Measurements from ENCODE around the gene RBM20. TPM values are rescaled to one million over a fixed set of nuclear protein-coding genes. Genes with fewer than 3 reads are reported as not detected.
"Not testable (repeated sequence)": the region's sequence is repeated elsewhere in the genome, so short reads cannot be mapped to it uniquely, and the experiment has no call there.

RBM20 gene
- total and polyA plus RNA-seq, 12 donors, result 0.07 to 2.3 (median 0.28) TPM; not detected in 2

GRCh38 chr10:110619514-110620397 lies 24.4 kb upstream of the RBM20 start:
- Histone ChIP-seq H3K4me3 (no peak overlapping the region), H3K27ac (no peak overlapping the region), H3K4me1 (replicated peaks in 1 of 2) (no peaks in the 10 kb centered on the region), H3K9me3 (replicated peaks in 1 of 3) (no peaks in the 10 kb centered on the region), H3K36me3 (replicated peaks in 1 of 2) (no peaks in the 10 kb centered on the region), H3K27me3 (no peaks in the 10 kb centered on the region)
- TF ChIP-seq POLR2A (IDR thresholded peaks at IDR 0.05), result no peak
- TF ChIP-seq CTCF (IDR thresholded peaks at IDR 0.05), result no peak
- intact Hi-C loops (cut with DNase I), result loop anchor here in 1 of 2 donors (10.0 kb wide), 1 partner anchor 55 kb away; no protein-coding TSS in a partner anchor
- DNase-seq, result no peak
- WGBS, 4 donors, result 71 to 83% (median 77%) methylated on average over 3 of the region's 3 CpGs

GRCh38 chr10:110620398-110620719 lies 23.8 kb upstream of the RBM20 start:
- WGBS, 4 donors, result 91 to 100% (median 96%) methylated on average over 2 of the region's 2 CpGs
- intact Hi-C loops (cut with DNase I), result no loop called here
- Histone ChIP-seq H3K36me3 (replicated peaks in 1 of 2) (no peaks in the 10 kb centered on the region), H3K27me3 (no peaks in the 10 kb centered on the region), H3K4me3 (no peak overlapping the region), H3K27ac (no peak overlapping the region), H3K4me1 (replicated peaks in 1 of 2) (no peaks in the 10 kb centered on the region), H3K9me3 (replicated peaks in 1 of 3) (no peaks in the 10 kb centered on the region)
- DNase-seq, result no peak
- TF ChIP-seq CTCF (IDR thresholded peaks at IDR 0.05) (no peak), POLR2A (IDR thresholded peaks at IDR 0.05) (no peak)

- H3K4me3 ChIP-seq; H3K9me3 ChIP-seq (replicated peaks in 1 of 3); H3K4me1 ChIP-seq (replicated peaks in 1 of 2); DNase-seq; H3K36me3 ChIP-seq (replicated peaks in 1 of 2); H3K27me3 ChIP-seq; H3K27ac ChIP-seq; intact Hi-C loops (cut with DNase I): not testable (repeated sequence)
- 73 to 88% (median 84%) methylated on average over 4 of the region's 4 CpGs for WGBS, 4 donors
These were observed 20.8 kb upstream of the RBM20 start for GRCh38 chr10:110623316-110623715.

GRCh38 chr10:110625356-110625894 lies 18.7 kb upstream of the RBM20 start:
- Histone ChIP-seq H3K27ac (no peak overlapping the region), H3K36me3 (replicated peaks in 1 of 2) (no peaks in the 10 kb centered on the region), H3K4me1 (replicated peaks in 1 of 2) (no peaks in the 10 kb centered on the region), H3K27me3 (no peaks in the 10 kb centered on the region), H3K4me3 (no peak overlapping the region), H3K9me3 (replicated peaks in 1 of 3) (no peaks in the 10 kb centered on the region)
- DNase-seq, result no peak
- 87 to 92% (median 88%) methylated on average over 6 of the region's 6 CpGs for WGBS, 4 donors
- no peak for TF ChIP-seq CTCF (IDR thresholded peaks at IDR 0.05)
- TF ChIP-seq POLR2A (IDR thresholded peaks at IDR 0.05), result no peak
- intact Hi-C loops (cut with DNase I), result no loop called here

Measured in adrenal gland (tissue), 12 donors.